ENCODE data around the gene LRRC74A.

Gene LRRC74A

DNA sequence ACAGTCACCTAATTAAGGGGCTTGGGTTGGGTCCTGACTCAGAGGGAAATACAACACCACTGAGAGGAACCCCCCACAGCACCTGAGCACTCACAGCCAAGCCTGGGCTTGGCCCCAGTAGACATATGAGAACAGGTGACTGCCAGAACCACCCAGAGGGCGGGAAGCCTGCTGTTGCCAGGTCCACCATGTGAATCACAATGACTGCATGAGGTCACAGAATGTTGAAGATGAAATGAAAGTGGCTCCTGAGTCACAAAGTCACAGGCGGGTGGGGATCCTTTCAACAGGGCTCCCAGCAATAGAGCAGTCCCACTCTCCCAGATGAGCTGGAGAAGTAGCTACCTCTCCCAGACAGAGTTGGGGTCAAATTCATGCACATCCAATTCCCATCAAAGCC lies at the start of gene LRRC74A:
Gene LRRC74A (plus strand): TSS at position 287 of the 400 bp plus-strand sequence. CDS start 290 bp downstream, outside the sequence.
- Mint-ChIP-seq H3K9me3 (no peaks in the 10 kb centered on the region), H3K27me3 (no peaks in the 10 kb centered on the region), H3K4me3 (no peak within 1 kb of the TSS), H3K4me1 (no peaks in the 10 kb centered on the region), H3K27ac (no peak within 1 kb of the TSS)
- no peak for DNase-seq
- ATAC-seq, result no peak

DNA sequence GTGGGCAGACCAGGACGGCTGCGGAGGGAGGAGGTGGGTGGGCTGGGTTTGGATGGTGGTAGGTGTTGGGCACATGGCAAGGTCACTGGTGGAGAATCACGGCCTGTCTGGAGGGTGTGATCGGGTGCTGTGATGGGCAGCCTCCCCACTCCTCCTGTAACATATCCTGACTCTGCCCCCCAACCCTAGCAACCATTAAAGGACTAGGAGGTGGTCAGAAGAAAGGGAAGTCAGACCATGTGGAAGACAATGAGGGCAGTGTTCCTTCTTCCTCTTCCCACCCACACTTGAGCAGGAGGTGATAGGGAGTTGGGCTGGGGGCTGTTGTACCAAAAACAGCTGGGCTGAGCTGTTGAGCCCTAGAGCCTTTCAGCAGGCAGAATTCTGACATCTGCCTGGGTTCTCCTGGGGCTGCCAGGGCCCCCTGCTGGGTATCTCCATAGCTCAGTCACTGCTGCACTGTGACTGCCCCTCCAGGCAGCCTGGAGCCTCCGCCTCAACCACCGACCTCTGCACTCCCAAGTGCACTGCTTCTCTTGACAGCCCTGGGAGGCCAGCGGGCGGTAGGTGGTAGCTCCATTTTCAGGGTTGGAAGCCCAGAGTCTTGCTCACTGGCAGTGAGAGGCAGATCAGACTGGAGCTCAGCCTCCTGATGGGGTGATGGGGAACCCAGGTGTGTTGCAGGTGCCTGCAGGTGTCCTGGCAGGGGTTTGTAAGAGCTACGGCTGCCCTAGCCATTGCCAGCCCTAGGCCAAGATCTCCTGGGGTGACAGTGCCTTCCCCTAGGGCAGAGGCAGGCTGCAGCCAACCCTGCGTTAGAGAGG lies 49.6 kb upstream of the LRRC74A start:
- H3K4me1 Mint-ChIP-seq, result peaks cover 32% of the 10 kb centered on the region
- H3K27ac Mint-ChIP-seq, result peak overlapping the region in 1 of 2 donors; percentile 27
- no peak for DNase-seq
- no peaks in the 10 kb centered on the region for H3K9me3 Mint-ChIP-seq
- no peak overlapping the region for H3K4me3 Mint-ChIP-seq
- H3K27me3 Mint-ChIP-seq, result peaks cover 10% of the 10 kb centered on the region
- ATAC-seq, result no peak

DNA sequence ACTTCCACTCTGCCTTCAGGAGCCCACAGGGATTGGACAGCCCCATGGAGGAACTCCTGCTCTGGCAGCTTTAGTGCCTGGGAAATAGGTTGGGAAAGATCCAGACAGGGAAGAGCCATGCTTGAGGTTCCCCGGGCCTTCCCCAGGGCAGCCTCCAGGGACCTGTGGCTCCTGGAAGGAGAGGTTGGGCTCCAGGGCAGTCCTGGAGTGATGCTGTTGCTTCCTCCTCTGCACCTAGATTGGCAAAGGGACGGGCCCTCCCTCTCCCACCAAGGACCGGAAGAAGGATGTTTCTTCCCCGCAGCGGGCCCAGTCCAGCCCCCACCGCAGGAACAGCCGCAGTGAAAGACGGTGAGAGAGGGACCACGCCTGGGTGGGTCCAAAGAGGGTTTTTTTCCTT lies 48.5 kb upstream of the LRRC74A start:
- DNase-seq (no peak), ATAC-seq (no peak)
- Mint-ChIP-seq H3K4me1 (peaks cover 37% of the 10 kb centered on the region), H3K4me3 (no peak overlapping the region), H3K9me3 (no peaks in the 10 kb centered on the region), H3K27me3 (no peaks in the 10 kb centered on the region), H3K27ac (no peak overlapping the region)

DNA sequence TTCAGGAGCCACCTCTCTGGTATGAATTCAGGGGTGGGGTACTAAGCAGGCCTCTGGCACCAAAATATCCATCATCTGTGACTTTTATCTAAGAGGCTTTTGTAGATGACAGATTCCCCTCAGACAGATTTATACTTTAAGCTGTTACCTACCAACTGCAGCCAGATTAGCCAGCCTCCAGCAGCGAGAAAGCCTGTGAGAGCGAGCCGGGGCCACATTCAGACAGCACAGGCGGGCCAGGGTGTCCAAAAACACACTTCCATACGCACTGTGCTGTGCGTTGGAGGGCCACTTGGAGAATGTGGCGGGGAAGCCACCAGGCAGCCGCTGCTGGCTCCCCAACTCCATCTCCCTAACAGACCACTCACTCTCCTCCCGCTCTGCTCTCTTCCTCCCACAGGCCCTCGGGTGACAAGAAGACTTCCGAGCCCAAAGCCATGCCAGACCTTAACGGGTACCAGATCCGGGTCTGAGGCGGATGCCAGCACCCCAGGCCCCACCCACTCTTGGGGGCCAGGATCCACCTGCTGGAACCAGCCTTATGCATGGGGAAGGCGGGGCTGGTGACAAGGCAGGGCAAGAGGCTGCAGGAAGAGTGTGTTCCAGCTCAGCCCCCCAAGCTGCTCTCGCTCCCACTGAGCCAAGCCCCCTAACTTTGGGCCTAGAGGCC lies 47.5 kb upstream of the LRRC74A start:
- H3K4me1 Mint-ChIP-seq, result peaks cover 37% of the 10 kb centered on the region
- no peak overlapping the region for H3K4me3 Mint-ChIP-seq
- ATAC-seq (no peak), DNase-seq (no peak)
- H3K9me3 Mint-ChIP-seq, result no peaks in the 10 kb centered on the region
- no peaks in the 10 kb centered on the region for H3K27me3 Mint-ChIP-seq
- H3K27ac Mint-ChIP-seq, result no peak overlapping the region

DNA sequence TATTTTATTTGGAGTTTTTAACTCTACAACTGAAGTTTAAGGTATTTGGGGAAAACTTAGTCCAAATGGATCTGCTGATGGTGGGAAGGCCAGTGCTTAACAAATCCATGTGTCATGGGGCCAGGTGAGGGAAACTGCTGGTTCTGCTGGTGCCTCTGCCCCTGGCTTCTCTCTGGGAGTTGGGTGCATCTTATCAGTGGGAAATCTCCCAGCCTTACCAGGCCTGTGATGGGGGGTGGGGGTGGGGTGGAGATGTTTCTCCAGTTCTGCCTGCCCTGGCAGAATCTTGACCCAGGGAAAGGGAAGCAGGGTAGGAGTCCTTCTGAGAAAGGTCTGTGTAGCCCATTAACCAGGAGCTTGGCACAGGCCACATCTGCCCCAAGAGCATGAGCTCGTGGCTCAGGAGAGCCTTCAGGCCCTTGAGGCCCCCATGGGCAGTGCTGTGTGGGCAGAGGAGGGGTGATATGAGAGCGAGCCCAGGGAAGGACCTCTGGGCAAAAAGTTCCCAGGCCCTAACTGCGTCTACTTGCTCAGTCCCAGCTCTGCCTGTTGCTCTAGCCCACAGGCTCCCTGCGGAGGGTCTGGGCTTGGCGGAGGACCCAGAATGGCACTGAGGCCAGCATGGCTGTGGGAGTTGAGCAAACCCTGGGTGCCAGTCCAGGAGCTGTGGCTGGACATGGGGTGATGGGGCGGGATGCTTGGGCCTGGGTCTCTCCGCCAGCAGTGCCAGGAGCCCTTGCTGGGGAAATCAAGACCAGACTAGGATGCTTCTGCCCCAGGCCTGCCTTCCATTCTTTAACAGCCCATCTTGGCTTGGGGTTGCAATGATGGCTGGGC lies 46.8 kb upstream of the LRRC74A start:
- H3K4me1 Mint-ChIP-seq, result peaks cover 39% of the 10 kb centered on the region
- peak overlapping the region; percentile 61 to 73 for H3K27ac Mint-ChIP-seq
- H3K9me3 Mint-ChIP-seq, result no peaks in the 10 kb centered on the region
- ATAC-seq (no peak), DNase-seq (no peak)
- H3K4me3 Mint-ChIP-seq, result no peak overlapping the region
- no peaks in the 10 kb centered on the region for H3K27me3 Mint-ChIP-seq

DNA sequence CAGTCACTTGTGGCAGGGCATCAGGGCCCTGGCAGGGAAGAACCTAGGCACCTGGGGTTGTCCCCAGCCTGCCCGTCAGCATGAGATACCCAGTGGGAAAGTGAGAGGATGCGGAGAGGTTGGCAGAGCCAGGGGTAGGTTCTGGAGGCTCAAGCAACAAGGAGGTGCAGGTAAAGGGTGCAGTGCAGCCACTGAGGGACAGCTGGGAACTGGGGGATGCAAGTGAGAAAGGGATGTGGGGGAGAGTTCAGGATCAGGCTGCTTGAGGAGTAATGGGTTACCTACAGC lies 46.2 kb upstream of the LRRC74A start:
- H3K27me3 Mint-ChIP-seq, result no peaks in the 10 kb centered on the region
- peaks cover 44% of the 10 kb centered on the region for H3K4me1 Mint-ChIP-seq
- ATAC-seq (no peak), DNase-seq (no peak)
- H3K4me3 Mint-ChIP-seq, result no peak overlapping the region
- peak overlapping the region; percentile 16 to 79 for H3K27ac Mint-ChIP-seq
- no peaks in the 10 kb centered on the region for H3K9me3 Mint-ChIP-seq

DNA sequence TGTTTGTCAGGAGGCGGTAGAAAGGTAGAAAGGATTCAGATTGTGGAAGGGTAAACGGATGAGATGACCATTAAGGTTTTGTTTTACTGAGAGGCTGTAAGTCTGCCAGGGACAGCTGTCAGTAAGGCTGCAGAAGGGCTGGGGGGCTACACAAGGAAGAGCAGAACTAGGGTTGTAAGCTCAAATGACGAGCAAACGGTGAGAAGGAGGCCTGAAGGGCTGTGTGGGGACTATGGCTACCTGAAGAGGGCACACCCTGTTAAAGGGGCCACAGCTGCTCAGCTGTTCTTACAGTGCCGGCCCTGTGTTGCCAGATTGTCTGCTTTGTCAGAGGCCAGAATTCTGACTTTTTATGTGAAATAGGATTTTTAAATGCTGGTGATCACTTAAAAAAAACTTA lies 45.8 kb upstream of the LRRC74A start:
- H3K4me1 Mint-ChIP-seq, result peaks cover 46% of the 10 kb centered on the region
- ATAC-seq (no peak), DNase-seq (no peak)
- no peaks in the 10 kb centered on the region for H3K9me3 Mint-ChIP-seq
- H3K27me3 Mint-ChIP-seq, result no peaks in the 10 kb centered on the region
- no peak overlapping the region for H3K4me3 Mint-ChIP-seq
- H3K27ac Mint-ChIP-seq, result peak overlapping the region; percentile 16 to 79

DNA sequence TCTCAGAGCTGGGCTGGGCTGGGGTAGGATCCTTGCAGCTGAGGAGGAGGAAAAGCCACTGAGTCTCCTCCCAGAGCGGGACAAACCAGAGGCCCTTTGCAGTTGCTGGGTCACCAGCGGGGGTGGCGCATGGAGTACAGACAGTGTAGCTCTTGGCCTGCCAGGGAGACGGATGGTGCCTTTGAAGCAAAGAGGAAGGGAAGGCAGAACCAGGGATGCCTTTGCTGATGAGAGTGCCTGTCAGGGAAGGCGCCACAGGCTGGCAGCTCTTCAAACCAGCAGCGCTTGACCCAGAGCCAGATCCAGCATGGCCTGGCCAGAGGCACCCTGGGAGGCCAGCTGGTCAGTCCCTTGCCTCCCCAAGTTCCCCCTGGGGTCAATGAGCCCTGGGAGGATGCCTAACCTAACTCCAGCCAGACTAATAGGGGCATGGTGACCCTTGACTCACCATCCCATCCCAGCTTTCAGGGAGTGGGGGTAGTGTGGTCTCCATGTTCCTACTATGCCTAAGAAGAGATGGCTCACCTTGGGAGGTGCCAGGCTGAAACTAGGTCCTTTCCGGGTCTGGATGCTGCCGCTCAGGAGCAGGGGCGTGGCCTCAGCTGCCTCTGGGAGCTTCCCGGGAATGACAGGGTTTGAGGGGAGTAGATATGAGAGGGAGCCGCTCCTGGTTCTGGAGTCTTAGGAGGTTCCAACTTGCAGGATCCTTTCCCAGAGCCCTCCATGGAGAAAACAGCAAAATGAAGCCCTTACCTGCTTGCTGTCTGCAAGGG lies 45.1 kb upstream of the LRRC74A start:
- Mint-ChIP-seq H3K4me1 (peaks cover 46% of the 10 kb centered on the region), H3K4me3 (no peak overlapping the region), H3K27me3 (no peaks in the 10 kb centered on the region)

DNA sequence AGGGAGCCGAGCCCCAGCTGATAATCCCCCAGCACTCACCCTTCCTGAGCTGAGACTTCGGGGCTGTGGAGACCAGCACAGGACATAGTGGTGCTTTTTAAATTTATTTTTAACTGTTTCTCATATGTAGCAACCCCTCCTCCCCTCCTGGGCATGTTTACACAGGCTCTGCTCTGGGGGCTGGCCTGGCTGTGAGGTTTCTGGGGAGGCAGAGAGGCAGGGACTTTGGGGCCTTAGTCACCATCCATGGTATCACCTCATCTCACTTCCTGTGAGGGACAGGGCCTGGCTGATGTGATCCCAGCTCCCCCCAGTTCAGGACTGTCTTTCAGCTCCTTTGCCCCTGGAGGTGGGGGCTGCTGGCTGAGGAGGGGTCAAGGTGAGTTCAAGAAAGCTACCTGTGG lies 44.6 kb upstream of the LRRC74A start:
- Mint-ChIP-seq H3K27ac (peak overlapping the region; percentile 59 to 89), H3K4me1 (peaks cover 46% of the 10 kb centered on the region), H3K27me3 (no peaks in the 10 kb centered on the region), H3K9me3 (no peaks in the 10 kb centered on the region), H3K4me3 (no peak overlapping the region)
- peak; percentile 62 for ATAC-seq
- DNase-seq, result no peak

More for the DNA sequence above, 45.1 kb upstream of the LRRC74A start:
- no peaks in the 10 kb centered on the region for H3K9me3 Mint-ChIP-seq
- H3K27ac Mint-ChIP-seq, result peak overlapping the region; percentile 87 to 89
- no peak for DNase-seq
- no peak for ATAC-seq

DNA sequence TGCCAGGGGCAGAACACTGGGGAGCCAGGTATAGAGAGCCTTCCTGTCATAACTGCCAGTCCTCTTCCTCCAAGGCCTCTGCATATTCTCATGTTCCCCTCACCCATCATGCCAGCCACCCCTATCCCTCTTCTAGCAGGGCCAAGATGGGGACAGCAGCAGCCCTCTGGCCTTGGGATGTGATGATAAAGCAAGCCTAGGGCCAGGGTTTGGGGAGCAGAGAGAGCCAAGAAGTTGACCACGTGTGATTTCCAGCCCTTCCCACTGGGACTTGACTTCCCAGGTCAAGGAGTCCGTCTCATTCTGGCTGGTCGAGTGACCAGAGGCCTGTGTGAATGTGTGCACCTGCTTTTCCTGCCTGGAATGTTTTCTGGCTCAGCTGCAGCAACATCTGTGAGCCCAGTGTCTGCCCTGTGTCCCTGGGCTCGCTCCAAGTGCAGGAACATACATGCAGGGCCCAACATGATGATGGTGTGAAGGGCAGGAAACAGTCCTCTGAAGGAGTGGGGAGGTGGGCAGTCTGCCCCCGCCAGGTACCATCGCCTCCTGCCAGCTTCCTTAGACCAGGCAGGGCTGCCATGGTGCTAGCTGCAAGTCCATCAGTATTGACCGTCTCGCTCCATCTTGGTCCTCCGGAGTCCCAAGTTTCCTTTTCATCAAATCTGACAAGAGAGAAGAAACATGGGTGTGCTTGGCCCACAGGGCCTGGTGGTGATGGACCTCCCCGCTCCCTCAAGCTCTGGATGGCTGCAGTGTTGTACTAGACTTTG lies 43.9 kb upstream of the LRRC74A start:
- peak; percentile 3 for ATAC-seq
- Mint-ChIP-seq H3K4me1 (peaks cover 46% of the 10 kb centered on the region), H3K4me3 (peak overlapping the region; percentile 44 to 57), H3K27ac (peak overlapping the region; percentile 89 to 94), H3K9me3 (no peaks in the 10 kb centered on the region), H3K27me3 (no peaks in the 10 kb centered on the region)
- DNase-seq, result no peak

DNA sequence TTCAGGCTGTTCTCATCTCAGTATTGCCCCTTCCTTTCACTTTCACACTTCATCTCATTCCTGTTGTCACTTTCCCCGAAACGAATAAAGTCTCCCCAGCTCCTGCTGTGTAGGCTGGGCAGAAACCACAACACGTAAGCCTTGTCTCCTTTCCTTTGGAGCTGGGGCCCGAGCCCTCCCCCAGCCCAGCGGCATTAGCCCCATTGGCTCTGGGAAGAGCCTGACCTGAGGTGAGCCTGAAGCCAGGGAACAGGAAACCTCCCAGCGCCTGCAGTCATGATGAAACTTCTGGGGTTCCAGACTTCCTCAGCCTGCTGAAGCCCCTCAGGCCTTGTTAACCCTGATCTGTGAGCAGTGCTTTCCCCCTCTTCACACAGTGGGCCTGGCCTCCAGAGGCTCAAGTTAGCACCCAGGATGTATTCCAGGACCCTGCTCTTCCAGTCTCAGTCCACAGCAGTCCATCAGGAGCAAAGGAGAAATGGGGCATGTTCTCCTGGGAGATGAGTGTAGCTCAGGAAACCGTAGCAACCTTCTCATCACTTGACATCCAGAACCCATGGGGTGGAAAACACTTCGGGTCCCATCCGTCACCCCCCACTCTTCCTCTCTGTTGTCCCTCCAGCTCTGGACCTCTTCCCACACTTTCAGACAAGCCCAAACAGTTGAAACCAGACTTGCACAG lies 43.2 kb upstream of the LRRC74A start:
- H3K27ac Mint-ChIP-seq, result peak overlapping the region; percentile 89 to 94
- peaks cover 46% of the 10 kb centered on the region for H3K4me1 Mint-ChIP-seq
- no peak for DNase-seq
- ATAC-seq, result peak; percentile 48
- no peaks in the 10 kb centered on the region for H3K9me3 Mint-ChIP-seq
- peak overlapping the region; percentile 44 to 57 for H3K4me3 Mint-ChIP-seq
- H3K27me3 Mint-ChIP-seq, result no peaks in the 10 kb centered on the region

DNA sequence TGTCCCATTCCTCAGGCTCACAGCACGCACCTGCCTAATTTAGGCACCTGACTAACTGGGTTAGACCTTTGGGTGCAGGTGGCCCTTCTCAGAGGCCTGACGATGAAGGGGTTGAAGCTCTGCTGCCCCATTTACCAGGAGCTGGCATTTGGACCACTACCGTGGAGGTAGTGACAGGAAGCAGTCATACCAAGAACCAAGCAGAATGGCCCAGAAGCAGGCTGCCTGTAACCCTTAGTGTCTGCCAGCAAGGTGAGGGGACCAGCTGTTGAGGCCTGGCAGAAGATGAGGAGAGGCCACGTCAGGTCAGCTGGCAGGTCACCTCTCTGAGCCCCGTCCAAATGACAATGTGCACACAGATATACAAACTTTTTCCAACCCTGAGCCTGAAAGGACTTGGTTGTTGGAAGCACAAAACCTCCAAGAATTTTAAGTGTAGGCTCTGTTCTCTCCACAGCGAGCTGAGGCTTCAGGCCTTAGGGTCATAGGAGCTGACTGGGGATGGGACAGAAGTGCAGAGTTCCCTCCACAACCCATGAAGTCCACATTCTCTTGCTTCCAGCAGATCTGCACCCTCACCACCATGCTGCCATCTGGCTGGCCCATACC lies 41.8 kb upstream of the LRRC74A start:
- H3K9me3 Mint-ChIP-seq, result no peaks in the 10 kb centered on the region
- peaks cover 46% of the 10 kb centered on the region for H3K4me1 Mint-ChIP-seq
- no peak for DNase-seq
- H3K27ac Mint-ChIP-seq, result no peak overlapping the region
- H3K27me3 Mint-ChIP-seq, result no peaks in the 10 kb centered on the region
- H3K4me3 Mint-ChIP-seq, result no peak overlapping the region
- ATAC-seq, result no peak

DNA sequence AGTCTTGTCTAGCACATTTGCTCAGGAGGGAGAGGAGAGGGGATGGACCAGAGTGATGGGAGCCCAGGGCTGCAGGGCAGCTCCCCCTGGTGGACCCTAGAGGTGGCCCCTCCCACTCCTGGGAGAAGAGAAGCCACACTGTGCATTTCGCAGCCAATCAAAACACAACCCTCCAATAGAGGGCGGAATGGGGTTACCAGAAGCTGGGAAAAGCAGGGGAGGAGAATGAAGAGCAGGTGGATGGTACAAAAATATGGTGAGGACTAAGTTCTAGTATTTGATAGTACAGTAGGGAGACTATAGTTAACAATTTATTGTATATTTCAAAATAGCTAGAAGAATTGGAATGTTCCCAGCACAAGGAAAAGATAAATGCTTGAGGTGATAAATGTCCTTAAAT lies 41.3 kb upstream of the LRRC74A start:
- Mint-ChIP-seq H3K27ac (no peak overlapping the region), H3K27me3 (no peaks in the 10 kb centered on the region), H3K9me3 (no peaks in the 10 kb centered on the region), H3K4me1 (peaks cover 46% of the 10 kb centered on the region), H3K4me3 (no peak overlapping the region)
- ATAC-seq (peak; percentile 84), DNase-seq (peak; percentile 54 to 58)

DNA sequence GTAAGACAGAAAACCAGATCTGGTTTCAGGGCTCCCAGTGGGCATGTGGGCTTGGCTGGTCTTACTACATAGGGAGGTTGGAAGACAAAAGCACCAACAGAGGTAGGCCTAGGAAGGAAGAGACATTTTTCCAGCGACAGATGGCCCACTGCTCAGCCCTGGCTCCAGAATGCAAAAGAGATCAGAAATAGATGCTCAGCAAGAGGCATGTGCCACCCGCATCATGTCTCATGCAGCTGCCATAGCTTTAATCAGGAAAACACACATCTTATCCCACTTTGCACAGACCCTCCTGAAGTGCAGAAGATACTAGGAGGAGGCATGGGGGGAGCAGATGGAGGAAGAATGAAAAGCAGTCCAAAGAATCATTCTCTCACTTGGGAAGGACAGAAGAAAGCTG lies 39.6 kb upstream of the LRRC74A start:
- Mint-ChIP-seq H3K27me3 (no peaks in the 10 kb centered on the region), H3K9me3 (no peaks in the 10 kb centered on the region), H3K27ac (peak overlapping the region in 1 of 2 donors; percentile 93), H3K4me3 (no peak overlapping the region), H3K4me1 (peaks cover 35% of the 10 kb centered on the region)
- DNase-seq (no peak), ATAC-seq (no peak)

Data from stimulated activated naive CD8-positive, alpha-beta T cell treated with anti-CD3 and anti-CD28 coated beads, Interleukin-15, amount 100 ng/mL, for 72 hours (primary cell).